H1 (cell line): ENCODE measurements around the gene SLC1A7. TPM values are rescaled to one million over a fixed set of nuclear protein-coding genes. Genes with fewer than 3 reads are reported as not detected.

ENCODE experiments used
- CTCF ChIP-seq, 3 experiments: IDR thresholded peaks; 1 replicate in 2 of 3; 2 replicates in 1 of 3; pipeline versions ENCODE4 v1.5.1 to v1.6.1; 2011; ENCODE audit warnings: low read length in 3 of 3, mild to moderate bottlenecking in 3 of 3, inconsistent platforms in 2 of 3, low read depth in 1 of 3, moderate library complexity in 1 of 3; ENCODE audit not compliant: insufficient read depth in 1 of 3; ENCODE audit errors: control extremely low read depth in 1 of 3
- polyA plus RNA-seq, 7 experiments: library from polyadenylated mRNA; depleted of rRNA in 3 of 7; stranded (reverse) in 5 of 7; unstranded in 2 of 7; fragments of >200 nt in 5 of 7; fragments of 200-250 nt in 2 of 7; gene quantifications; 1 replicate in 5 of 7; 2 replicates in 1 of 7; 4 replicates in 1 of 7; pipeline versions ENCODE4 v1.2.1 to v1.2.3, GENCODE V29; 2011 to 2013; ENCODE audit warnings: missing spikeins in 2 of 7, mixed read lengths in 2 of 7
- total RNA-seq: library from RNA; stranded (reverse); fragmentation: NEBNext Ultra II Directional; extraction: Animal tissue kit (Norgen Biotek cat#: 25700); gene quantifications from 2 replicates; pipeline ENCODE4 v1.2.1, GENCODE V29; 2021

Gene SLC1A7
- total and polyA plus RNA-seq, 2 of the 8 experiments (the other 6 are each of a cell fraction or from before 2014, with no cell fraction given): not detected

- TF ChIP-seq CTCF (IDR thresholded peaks at IDR 0.05; ENCODE audit: control extremely low read depth in 1 of 3, insufficient read depth in 1 of 3, low read depth in 1 of 3, low read length in 3 of 3): peak in 2 of 3 experiments; percentile 27 to 37; a peak in 2 of 4 replicates
Measured at GRCh38 chr1:53172426-53173128, 30.1 kb upstream of the SLC1A7 start (continued).
